ENCODE data around the gene SMIM41. TPM values are rescaled to one million over a fixed set of nuclear protein-coding genes. Genes with fewer than 3 reads are reported as not detected.

Gene SMIM41
- total RNA-seq, 1 donor from 2014 or later = 4.3 TPM

DNA sequence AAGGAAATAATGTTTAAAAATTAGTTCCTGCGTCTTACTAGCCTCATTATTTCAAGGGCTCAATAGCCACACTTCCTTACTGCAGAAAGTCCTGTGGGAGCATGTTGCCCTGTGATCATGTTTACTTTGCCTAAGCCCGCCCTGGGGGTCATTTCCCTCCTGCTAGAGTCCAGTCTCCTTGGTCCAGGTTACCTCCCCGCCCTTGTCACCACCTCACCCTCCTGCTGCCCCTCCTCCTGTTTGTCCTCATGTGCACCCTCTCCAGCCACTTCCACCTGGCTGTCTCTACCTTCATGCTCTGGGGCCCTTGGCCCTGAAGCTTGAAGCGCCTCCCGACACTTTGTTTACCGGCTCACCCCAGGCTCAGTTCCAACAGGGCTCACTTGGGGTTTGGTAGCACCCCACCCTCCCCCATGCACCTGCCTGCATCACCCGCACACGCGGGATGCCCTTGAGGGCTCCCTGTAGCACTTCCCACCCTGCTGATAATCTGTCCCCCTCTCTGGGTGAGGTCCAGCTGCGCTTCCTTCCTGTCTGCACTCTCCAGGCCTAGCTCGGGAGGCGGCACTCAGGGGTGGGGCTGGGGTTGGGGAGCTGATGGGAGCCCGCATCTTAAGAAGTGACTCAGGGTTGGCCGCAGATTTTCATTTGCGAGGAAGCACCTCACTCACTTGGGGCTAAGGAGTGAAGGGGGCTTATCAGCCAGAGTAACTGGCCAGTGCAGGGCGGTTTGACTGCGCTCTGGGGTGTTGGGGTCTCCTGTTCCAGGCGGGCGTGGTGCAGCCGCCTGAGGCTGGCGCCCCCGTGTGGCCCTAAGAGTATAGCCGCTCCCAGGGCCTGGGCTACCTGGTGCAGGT is 40.1 kb downstream of the SMIM41 start:
- H3K4me3 ChIP-seq = no peak overlapping the region
- no peaks in the 10 kb centered on the region for H3K9me3 ChIP-seq
- peaks cover 13% of the 10 kb centered on the region for H3K4me1 ChIP-seq
- TF ChIP-seq, protein P1, sequence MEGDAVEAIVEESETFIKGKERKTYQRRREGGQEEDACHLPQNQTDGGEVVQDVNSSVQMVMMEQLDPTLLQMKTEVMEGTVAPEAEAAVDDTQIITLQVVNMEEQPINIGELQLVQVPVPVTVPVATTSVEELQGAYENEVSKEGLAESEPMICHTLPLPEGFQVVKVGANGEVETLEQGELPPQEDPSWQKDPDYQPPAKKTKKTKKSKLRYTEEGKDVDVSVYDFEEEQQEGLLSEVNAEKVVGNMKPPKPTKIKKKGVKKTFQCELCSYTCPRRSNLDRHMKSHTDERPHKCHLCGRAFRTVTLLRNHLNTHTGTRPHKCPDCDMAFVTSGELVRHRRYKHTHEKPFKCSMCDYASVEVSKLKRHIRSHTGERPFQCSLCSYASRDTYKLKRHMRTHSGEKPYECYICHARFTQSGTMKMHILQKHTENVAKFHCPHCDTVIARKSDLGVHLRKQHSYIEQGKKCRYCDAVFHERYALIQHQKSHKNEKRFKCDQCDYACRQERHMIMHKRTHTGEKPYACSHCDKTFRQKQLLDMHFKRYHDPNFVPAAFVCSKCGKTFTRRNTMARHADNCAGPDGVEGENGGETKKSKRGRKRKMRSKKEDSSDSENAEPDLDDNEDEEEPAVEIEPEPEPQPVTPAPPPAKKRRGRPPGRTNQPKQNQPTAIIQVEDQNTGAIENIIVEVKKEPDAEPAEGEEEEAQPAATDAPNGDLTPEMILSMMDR (IDR thresholded peaks at IDR 0.05) = peak; percentile 64
- no peak overlapping the region for H3K27ac ChIP-seq
- intact Hi-C loops (cut with DNase I) = no loop called here
- peaks cover 6% of the 10 kb centered on the region for H3K27me3 ChIP-seq (ENCODE audit: low read depth)
- no peak for DNase-seq
- no peaks in the 10 kb centered on the region for H3K36me3 ChIP-seq
- peak; percentile 77 to 79 for ATAC-seq

DNA sequence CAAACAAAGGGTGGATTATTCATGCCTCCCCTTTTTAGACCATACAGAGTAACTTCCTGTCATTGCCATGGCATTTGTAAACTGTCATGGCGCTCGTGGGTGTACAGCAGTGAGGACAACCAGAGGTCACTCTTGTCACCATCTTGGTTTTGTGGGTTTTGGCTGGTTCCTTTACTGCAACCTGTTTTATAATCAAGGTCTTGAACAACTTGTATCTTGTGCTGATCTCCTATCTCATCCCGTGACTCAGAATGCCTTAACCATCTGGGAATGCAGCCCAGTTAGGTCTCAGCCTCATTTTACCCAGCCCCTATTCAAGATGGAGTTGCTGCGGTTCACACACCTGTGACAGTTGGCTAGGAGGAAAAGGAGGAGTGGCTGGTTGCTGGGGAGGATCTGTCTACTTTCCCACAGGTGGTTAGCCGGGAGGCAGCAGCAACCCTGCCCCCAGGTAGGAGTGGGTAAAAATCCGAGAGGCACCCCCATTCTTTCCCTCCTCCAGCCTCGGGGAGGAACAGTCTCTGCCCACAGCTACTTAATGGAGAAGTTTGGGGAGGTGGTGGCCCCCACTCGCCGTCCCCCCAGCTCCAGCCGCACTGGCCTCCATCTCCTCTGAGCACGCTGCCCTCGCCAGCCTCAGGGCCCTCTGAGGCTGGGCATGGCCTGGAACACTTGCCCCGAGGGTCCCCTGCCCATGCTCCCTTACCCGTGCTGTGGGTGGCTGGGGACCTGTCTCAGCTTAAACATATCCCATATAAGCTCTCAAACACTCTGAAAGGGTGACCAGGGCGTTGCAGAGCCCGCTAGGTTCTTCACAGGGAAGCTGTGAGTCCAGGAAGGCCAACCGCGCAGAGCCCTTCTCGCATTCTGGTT is 41.7 kb downstream of the SMIM41 start:
- no peak for DNase-seq
- intact Hi-C loops (cut with DNase I) = no loop called here

DNA sequence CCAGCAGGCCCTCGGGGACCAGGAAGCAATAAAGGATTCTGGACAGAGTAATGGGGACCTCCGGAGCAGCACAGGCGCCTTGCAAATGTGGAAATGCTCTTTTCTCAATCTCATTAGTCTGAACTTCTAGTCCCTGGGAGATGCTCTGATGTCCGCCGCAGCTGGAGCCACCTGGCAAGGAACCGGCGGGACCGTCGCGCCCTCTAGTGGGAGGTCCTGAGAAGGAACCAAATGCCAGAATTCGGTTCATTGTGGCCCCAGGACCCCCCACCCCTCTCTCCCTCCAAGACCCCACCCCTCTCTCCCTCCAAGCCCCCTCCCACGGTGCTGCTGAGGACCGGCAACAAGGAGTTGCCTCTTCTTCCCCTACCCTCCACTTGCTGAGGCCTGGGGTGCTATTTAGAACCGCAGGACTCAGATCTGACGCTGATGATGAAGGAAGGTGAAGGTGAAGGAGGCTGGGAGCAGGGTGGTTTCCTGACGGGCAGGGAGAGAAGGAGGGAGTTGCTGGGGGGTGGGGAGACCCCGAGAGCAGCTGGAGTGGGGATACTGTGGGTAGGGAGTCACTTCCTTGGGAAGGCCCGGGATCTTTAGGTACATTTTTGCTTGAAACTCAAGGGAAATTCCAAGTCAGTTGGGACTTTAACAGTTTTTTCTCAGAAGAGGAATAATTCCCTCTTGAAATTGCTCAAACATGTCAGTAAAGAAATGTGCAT is 42.5 kb downstream of the SMIM41 start:
- no peak overlapping the region for H3K4me3 ChIP-seq
- H3K4me1 ChIP-seq = peaks cover 28% of the 10 kb centered on the region
- H3K27me3 ChIP-seq (ENCODE audit: low read depth) = peaks cover 6% of the 10 kb centered on the region
- DNase-seq (peak; percentile 79), ATAC-seq (peak; percentile 52 to 59)
- H3K27ac ChIP-seq = no peak overlapping the region
- TF ChIP-seq, protein P1 (IDR thresholded peaks at IDR 0.05) = peak; percentile 76
- no peaks in the 10 kb centered on the region for H3K9me3 ChIP-seq
- intact Hi-C loops (cut with DNase I) = no loop called here
- no peaks in the 10 kb centered on the region for H3K36me3 ChIP-seq

More for the DNA sequence above, 41.7 kb downstream of the SMIM41 start:
- H3K27me3 ChIP-seq (ENCODE audit: low read depth) = peaks cover 6% of the 10 kb centered on the region
- TF ChIP-seq, protein P1 (IDR thresholded peaks at IDR 0.05) = no peak
- peak in 1 of 2 donors; percentile 2 for ATAC-seq
- H3K4me3 ChIP-seq = no peak overlapping the region
- H3K36me3 ChIP-seq = no peaks in the 10 kb centered on the region
- H3K9me3 ChIP-seq = no peaks in the 10 kb centered on the region
- H3K27ac ChIP-seq = no peak overlapping the region
- H3K4me1 ChIP-seq = peaks cover 28% of the 10 kb centered on the region

DNA sequence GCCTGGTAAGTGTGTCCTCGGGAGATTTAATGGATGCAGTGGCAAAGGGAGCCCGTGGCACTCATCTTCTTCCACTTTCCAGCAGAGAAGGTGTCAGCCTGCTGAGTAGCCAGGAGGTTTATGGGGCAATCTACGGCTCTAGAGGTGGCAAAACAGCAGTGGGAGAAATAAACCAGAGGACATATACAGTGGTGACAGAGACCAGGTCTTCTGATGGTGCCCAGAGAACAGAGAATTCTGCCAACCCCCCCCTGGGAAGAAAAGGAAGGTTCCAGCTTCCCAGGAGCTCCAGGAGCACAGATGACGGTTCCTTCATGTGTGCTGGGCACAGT is 43.0 kb downstream of the SMIM41 start:
- no peaks in the 10 kb centered on the region for H3K36me3 ChIP-seq
- H3K4me1 ChIP-seq = peaks cover 33% of the 10 kb centered on the region
- H3K4me3 ChIP-seq = no peak overlapping the region
- no peak for DNase-seq
- H3K9me3 ChIP-seq = no peaks in the 10 kb centered on the region
- TF ChIP-seq, protein P1 (IDR thresholded peaks at IDR 0.05) = no peak
- peaks cover 6% of the 10 kb centered on the region for H3K27me3 ChIP-seq (ENCODE audit: low read depth)
- no peak overlapping the region for H3K27ac ChIP-seq
- no peak for ATAC-seq
- intact Hi-C loops (cut with DNase I) = no loop called here

DNA sequence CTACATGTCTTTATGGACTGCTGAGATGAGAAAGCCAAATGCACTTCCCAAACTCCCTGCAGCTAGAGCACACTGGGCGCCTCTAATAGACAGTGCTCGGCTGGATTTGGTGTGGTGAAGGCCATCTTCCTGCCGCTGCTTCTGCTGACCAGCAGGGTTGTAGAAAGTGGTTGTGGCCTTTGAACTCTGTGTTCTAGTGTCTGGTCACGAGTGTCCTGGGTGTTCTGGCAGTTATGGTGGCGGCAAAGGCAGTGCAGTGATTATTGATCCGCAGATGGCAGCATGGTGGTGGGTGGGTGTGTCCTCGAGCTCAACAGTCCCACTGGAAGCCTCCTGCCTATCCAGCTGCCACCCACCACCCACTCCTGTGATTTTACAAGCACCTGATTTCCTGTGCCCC is 43.4 kb downstream of the SMIM41 start:
- DNase-seq = no peak
- H3K4me3 ChIP-seq = no peak overlapping the region
- no peaks in the 10 kb centered on the region for H3K36me3 ChIP-seq
- TF ChIP-seq, protein P1 (IDR thresholded peaks at IDR 0.05) = no peak
- H3K9me3 ChIP-seq = no peaks in the 10 kb centered on the region
- H3K27ac ChIP-seq = no peak overlapping the region
- intact Hi-C loops (cut with DNase I) = no loop called here
- no peak for ATAC-seq
- H3K4me1 ChIP-seq = peaks cover 35% of the 10 kb centered on the region
- peaks cover 6% of the 10 kb centered on the region for H3K27me3 ChIP-seq (ENCODE audit: low read depth)

Measured in lower lobe of right lung (tissue), 2 donors.